NCI-H1417 (cell line): Measurements from ENCODE around the gene PLXDC2.

Experiments used
- DNase-seq, 3 experiments: peaks; one replicate each; lab custom pipeline; 2025; lab: John Stamatoyannopoulos, UW

PLXDC2 gene

GRCh38 chr10:19857876-19858275 lies 41.6 kb downstream of the PLXDC2 start:
- DNase-seq = no peak

- no peak for DNase-seq
Measured at GRCh38 chr10:19860107-19860506, 43.9 kb downstream of the PLXDC2 start.

- no peak for DNase-seq
Measured at GRCh38 chr10:19862811-19863515, 46.7 kb downstream of the PLXDC2 start.

GRCh38 chr10:19865676-19866075 lies 49.4 kb downstream of the PLXDC2 start:
- no peak for DNase-seq

GRCh38 chr10:19869370-19869769 lies 53.1 kb downstream of the PLXDC2 start:
- no peak for DNase-seq

GRCh38 chr10:19872504-19873271 lies 56.5 kb downstream of the PLXDC2 start:
- DNase-seq = no peak

- no peak for DNase-seq
Measured at GRCh38 chr10:19874190-19874589, 58.0 kb downstream of the PLXDC2 start.

- DNase-seq = no peak
Measured at GRCh38 chr10:19874791-19875190, 58.6 kb downstream of the PLXDC2 start.

- no peak for DNase-seq
Measured at GRCh38 chr10:19876570-19876969, 60.3 kb downstream of the PLXDC2 start.

- no peak for DNase-seq
Measured at GRCh38 chr10:19877466-19878255, 61.4 kb downstream of the PLXDC2 start.

- no peak for DNase-seq
Measured at GRCh38 chr10:19882621-19883020, 66.4 kb downstream of the PLXDC2 start.

- DNase-seq = no peak
Measured at GRCh38 chr10:19888061-19888660, 71.9 kb downstream of the PLXDC2 start.

GRCh38 chr10:19889256-19889655 lies 73.0 kb downstream of the PLXDC2 start:
- DNase-seq = peak in 2 of 3 experiments; percentile 2 to 18

- no peak for DNase-seq
Measured at GRCh38 chr10:19891429-19891828, 75.2 kb downstream of the PLXDC2 start.

GRCh38 chr10:19892270-19892669 lies 76.0 kb downstream of the PLXDC2 start:
- DNase-seq = no peak

- DNase-seq = no peak
Measured at GRCh38 chr10:19892677-19893076, 76.4 kb downstream of the PLXDC2 start.

- DNase-seq = no peak
Measured at GRCh38 chr10:19895500-19895899, 79.3 kb downstream of the PLXDC2 start.

- no peak for DNase-seq
Measured at GRCh38 chr10:19902456-19902855, 86.2 kb downstream of the PLXDC2 start.

GRCh38 chr10:19904202-19904661 lies 88.0 kb downstream of the PLXDC2 start:
- DNase-seq = peak in 2 of 3 experiments; percentile 9 to 19

GRCh38 chr10:19906108-19906791 lies 90.0 kb downstream of the PLXDC2 start:
- DNase-seq = no peak

GRCh38 chr10:19908991-19909696 lies 92.9 kb downstream of the PLXDC2 start:
- DNase-seq = peak in 1 of 3 experiments; percentile 17
